CD14-positive monocyte (primary cell): ENCODE results near the gene PAX7. TPM values are rescaled to one million over a fixed set of nuclear protein-coding genes. Genes with fewer than 3 reads are reported as not detected.

Experiments used
- DNase-seq, 3 donors: peaks; one replicate each; pipeline ENCODE4 v3.0.0-alpha.2; 2011 to 2022
- H2AFZ ChIP-seq: 2 replicates; pipeline ENCODE4 v1.6.0; 2012; ENCODE audit warnings: mild to moderate bottlenecking, low read depth, low read length, inconsistent platforms; ENCODE audit not compliant: insufficient read depth, poor library complexity, severe bottlenecking
- H3K27ac ChIP-seq, 2 donors: 1 replicate in 1 of 2; 2 replicates in 1 of 2; pipeline ENCODE4 v1.5.1; 2012 to 2013; ENCODE audit warnings: low read length in 2 of 2, control low read depth in 1 of 2, inconsistent platforms in 1 of 2, low read depth in 1 of 2, mild to moderate bottlenecking in 1 of 2
- H3K27me3 ChIP-seq, 2 donors: one replicate each; pipeline versions ENCODE4 v1.6.0 to v1.6.1; 2011 to 2013; ENCODE audit warnings: low read length in 2 of 2; ENCODE audit not compliant: control insufficient read depth in 2 of 2, insufficient read depth in 2 of 2
- H3K36me3 ChIP-seq, 2 donors: replicated peaks in 1 of 2; 1 replicate in 1 of 2; 2 replicates in 1 of 2; pipeline versions ENCODE4 v1.5.1 to v1.6.1; 2012 to 2013; ENCODE audit warnings: low read length in 2 of 2, control low read depth in 1 of 2, inconsistent platforms in 1 of 2, mild to moderate bottlenecking in 1 of 2; ENCODE audit not compliant: insufficient read depth in 2 of 2, control insufficient read depth in 1 of 2
- H3K4me1 ChIP-seq, 2 donors: 1 replicate in 1 of 2; 2 replicates in 1 of 2; pipeline versions ENCODE4 v1.5.1 to v1.6.1; 2012 to 2013; ENCODE audit warnings: low read length in 2 of 2, control low read depth in 1 of 2, inconsistent platforms in 1 of 2, mild to moderate bottlenecking in 1 of 2, moderate library complexity in 1 of 2; ENCODE audit not compliant: insufficient read depth in 2 of 2, control insufficient read depth in 1 of 2
- H3K4me2 ChIP-seq: replicated peaks from 2 replicates; pipeline ENCODE3; 2012; ENCODE audit warnings: low read length, moderate library complexity, mild to moderate bottlenecking; ENCODE audit not compliant: poor library complexity, severe bottlenecking; ENCODE audit errors: extremely low read depth
- H3K4me3 ChIP-seq, 3 experiments: fragments of 200-600 bp in 1 of 3; sonication (generic) in 1 of 3; replicated peaks in 1 of 3; 1 replicate in 2 of 3; 2 replicates in 1 of 3; pipeline ENCODE4 v1.5.1; 2011 to 2013; ENCODE audit warnings: low read length in 3 of 3, mild to moderate bottlenecking in 3 of 3, control low read depth in 2 of 3, low read depth in 2 of 3, inconsistent platforms in 1 of 3, moderate library complexity in 1 of 3
- H3K79me2 ChIP-seq: 2 replicates; pipeline ENCODE4 v1.6.0; 2012; ENCODE audit warnings: mild to moderate bottlenecking, control low read depth, inconsistent platforms, low read length, moderate library complexity; ENCODE audit not compliant: insufficient read depth
- H3K9ac ChIP-seq: 2 replicates; pipeline ENCODE4 v1.6.0; 2017; ENCODE audit warnings: low read length, mild to moderate bottlenecking; ENCODE audit not compliant: insufficient read depth, poor library complexity, severe bottlenecking
- H3K9me3 ChIP-seq, 2 donors: replicated peaks in 1 of 2; 1 replicate in 1 of 2; 2 replicates in 1 of 2; pipeline versions ENCODE4 v1.5.1 to v1.6.1; 2012 to 2013; ENCODE audit warnings: low read length in 2 of 2, control low read depth in 1 of 2; ENCODE audit not compliant: control insufficient read depth in 1 of 2, insufficient read depth in 1 of 2
- H4K20me1 ChIP-seq: 2 replicates; pipeline ENCODE4 v1.6.0; 2012; ENCODE audit warnings: mild to moderate bottlenecking, low read length, control low read depth, moderate library complexity; ENCODE audit not compliant: insufficient read depth
- H3K27ac Mint-ChIP-seq, 7 donors: one replicate each; pipeline ENCODE4 v1.8.0; 2020; ENCODE audit warnings: mild to moderate bottlenecking in 7 of 7, mixed read lengths in 7 of 7, moderate library complexity in 6 of 7, inconsistent platforms in 2 of 7
- H3K27me3 Mint-ChIP-seq, 3 donors: one replicate each; pipeline ENCODE4 v1.8.0; 2021 to 2022; ENCODE audit warnings: low read depth in 3 of 3, mild to moderate bottlenecking in 3 of 3, mixed read lengths in 3 of 3, moderate library complexity in 3 of 3, inconsistent platforms in 1 of 3
- H3K36me3 Mint-ChIP-seq, 2 donors: one replicate each; pipeline ENCODE4 v1.8.0; 2020; ENCODE audit warnings: mixed read lengths in 2 of 2, inconsistent platforms in 1 of 2, mild to moderate bottlenecking in 1 of 2
- H3K4me1 Mint-ChIP-seq: one replicate; pipeline ENCODE4 v1.8.0; 2020; ENCODE audit warnings: mild to moderate bottlenecking, mixed read lengths
- H3K4me3 Mint-ChIP-seq, 2 donors: one replicate each; pipeline ENCODE4 v1.8.0; 2020; ENCODE audit warnings: mild to moderate bottlenecking in 2 of 2, mixed read lengths in 2 of 2, moderate library complexity in 1 of 2
- H3K9me3 Mint-ChIP-seq, 7 donors: one replicate each; pipeline ENCODE4 v1.8.0; 2020 to 2022; ENCODE audit warnings: mixed read lengths in 7 of 7, mild to moderate bottlenecking in 6 of 7, moderate library complexity in 6 of 7, inconsistent platforms in 2 of 7
- WGBS: methylation state at CpG from one replicate; pipeline ENCODE4 v1.1.5; 2013; ENCODE audit warnings: missing lambda C conversion rate; ENCODE audit not compliant: insufficient coverage; 5-methylcytosine and 5-hydroxymethylcytosine counted together
- intact Hi-C, 2 donors: fragments of 100-400 bp; cut with micrococcal nuclease; formaldehyde crosslinking; loops; one replicate each; pipeline versions ENCODE4 v1.15.0 to v1.15.1; 2023
- polyA plus RNA-seq, 3 donors: library from polyadenylated mRNA; depleted of rRNA in 1 of 3; unstranded in 2 of 3; stranded (reverse) in 1 of 3; fragments of 300-500 nt in 2 of 3; fragments of >200 nt in 1 of 3; fragmentation: Illumina TruSeq in 2 of 3; gene quantifications; 1 replicate in 2 of 3; 2 replicates in 1 of 3; pipeline ENCODE4 v1.2.3, GENCODE V29; 2012 to 2021
- TF ChIP-seq, protein P1 (sequence below): fragments of 200-600 bp; IDR thresholded peaks from one replicate; pipeline ENCODE4 v1.8.0; 2022; ENCODE audit warnings: antibody characterized with exemption, mild to moderate bottlenecking

The PAX7 gene
- polyA plus RNA-seq, 3 donors = not detected

DNA sequence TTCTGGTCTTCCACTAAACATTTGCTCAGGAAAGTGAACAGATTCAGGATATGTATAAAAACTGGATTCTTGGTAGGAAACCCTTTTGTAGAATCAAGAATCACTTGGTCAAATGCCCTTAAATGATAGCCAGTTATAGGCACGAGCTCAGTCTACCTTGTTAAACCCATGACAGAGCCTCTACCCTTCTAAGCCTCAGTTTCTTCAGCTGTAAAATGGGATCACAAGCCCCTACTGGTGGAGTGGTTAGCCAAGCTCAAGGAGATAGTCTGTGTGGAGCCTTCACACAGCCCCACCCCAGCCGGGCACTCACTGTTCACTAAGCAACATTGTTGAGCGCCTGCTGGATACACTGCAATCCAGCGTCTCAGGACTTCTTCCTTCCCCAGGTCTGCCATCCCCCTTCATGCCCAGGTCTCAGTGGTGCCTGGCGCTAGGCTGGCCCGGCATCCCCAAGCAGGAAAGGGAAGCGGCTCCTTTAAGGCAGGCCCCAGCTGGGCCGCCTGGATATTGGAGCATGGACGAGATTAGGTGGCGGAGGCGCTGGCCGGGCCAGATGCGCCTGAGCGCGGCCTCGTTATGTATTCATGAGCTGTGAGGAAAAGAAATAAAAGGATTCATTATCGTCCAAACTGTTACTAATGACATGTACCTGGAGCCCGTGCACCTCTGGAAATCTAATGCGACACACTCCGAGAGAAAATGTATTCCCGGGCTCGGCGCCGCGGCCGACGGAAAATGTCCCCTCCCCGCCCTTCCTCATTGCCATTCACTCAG, 153.2 kb downstream of the PAX7 start:
- Histone ChIP-seq H3K9ac (no peak overlapping the region), H3K4me1 (no peaks in the 10 kb centered on the region), H3K4me2 (no peak overlapping the region), H3K4me3 (no peak overlapping the region), H3K79me2 (no peaks in the 10 kb centered on the region), H2AFZ (no peak overlapping the region), H3K27me3 (peaks cover 5 to 12% of the 10 kb centered on the region in 2 donors), H3K9me3 (no peaks in the 10 kb centered on the region), H4K20me1 (no peaks in the 10 kb centered on the region), H3K36me3 (no peaks in the 10 kb centered on the region), H3K27ac (no peak overlapping the region)
- H3K27ac Mint-ChIP-seq = no peak overlapping the region
- no peak for DNase-seq
- H3K4me1 Mint-ChIP-seq = no peaks in the 10 kb centered on the region
- H3K4me3 Mint-ChIP-seq = peak overlapping the region in 1 of 2 donors; percentile 74
- intact Hi-C loops = no loop called here
- H3K36me3 Mint-ChIP-seq = no peaks in the 10 kb centered on the region
- H3K27me3 Mint-ChIP-seq = peaks cover 12 to 40% (median 29%) of the 10 kb centered on the region in 3 donors
- peaks cover 0 to 7% (median 0%) of the 10 kb centered on the region in 7 donors for H3K9me3 Mint-ChIP-seq
- TF ChIP-seq, protein P1, sequence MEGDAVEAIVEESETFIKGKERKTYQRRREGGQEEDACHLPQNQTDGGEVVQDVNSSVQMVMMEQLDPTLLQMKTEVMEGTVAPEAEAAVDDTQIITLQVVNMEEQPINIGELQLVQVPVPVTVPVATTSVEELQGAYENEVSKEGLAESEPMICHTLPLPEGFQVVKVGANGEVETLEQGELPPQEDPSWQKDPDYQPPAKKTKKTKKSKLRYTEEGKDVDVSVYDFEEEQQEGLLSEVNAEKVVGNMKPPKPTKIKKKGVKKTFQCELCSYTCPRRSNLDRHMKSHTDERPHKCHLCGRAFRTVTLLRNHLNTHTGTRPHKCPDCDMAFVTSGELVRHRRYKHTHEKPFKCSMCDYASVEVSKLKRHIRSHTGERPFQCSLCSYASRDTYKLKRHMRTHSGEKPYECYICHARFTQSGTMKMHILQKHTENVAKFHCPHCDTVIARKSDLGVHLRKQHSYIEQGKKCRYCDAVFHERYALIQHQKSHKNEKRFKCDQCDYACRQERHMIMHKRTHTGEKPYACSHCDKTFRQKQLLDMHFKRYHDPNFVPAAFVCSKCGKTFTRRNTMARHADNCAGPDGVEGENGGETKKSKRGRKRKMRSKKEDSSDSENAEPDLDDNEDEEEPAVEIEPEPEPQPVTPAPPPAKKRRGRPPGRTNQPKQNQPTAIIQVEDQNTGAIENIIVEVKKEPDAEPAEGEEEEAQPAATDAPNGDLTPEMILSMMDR = no peak
- WGBS = 46% methylated on average over 20 of the region's 28 CpGs

DNA sequence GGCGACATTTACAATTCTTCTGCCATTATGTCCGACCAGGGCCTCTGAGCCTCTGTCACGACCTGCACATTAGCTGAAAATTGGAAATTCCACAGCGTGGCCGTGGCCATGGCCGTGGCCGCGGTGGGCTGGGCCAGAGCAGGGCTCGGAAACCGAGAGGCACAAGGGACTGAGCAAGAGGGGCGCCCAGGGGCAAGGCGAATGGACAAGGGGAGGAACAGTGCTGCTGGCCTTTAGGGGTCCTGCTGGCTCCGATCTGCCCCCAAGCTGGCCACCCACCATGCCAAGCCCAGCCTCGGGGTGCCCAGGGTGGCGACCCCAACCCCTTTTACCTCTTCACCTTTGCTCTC, 153.8 kb downstream of the PAX7 start:
- no peaks in the 10 kb centered on the region for H3K36me3 Mint-ChIP-seq
- Histone ChIP-seq H3K4me2 (no peak overlapping the region), H3K27ac (no peak overlapping the region), H3K9ac (no peak overlapping the region), H3K4me3 (no peak overlapping the region), H3K4me1 (no peaks in the 10 kb centered on the region), H3K36me3 (no peaks in the 10 kb centered on the region), H3K9me3 (no peaks in the 10 kb centered on the region), H2AFZ (no peak overlapping the region), H4K20me1 (no peaks in the 10 kb centered on the region), H3K79me2 (no peaks in the 10 kb centered on the region), H3K27me3 (peaks cover 5 to 12% of the 10 kb centered on the region in 2 donors)
- DNase-seq = no peak
- WGBS = 64% methylated on average over 14 of the region's 15 CpGs
- peak overlapping the region in 1 of 2 donors; percentile 74 for H3K4me3 Mint-ChIP-seq
- no peaks in the 10 kb centered on the region for H3K4me1 Mint-ChIP-seq
- H3K27ac Mint-ChIP-seq = no peak overlapping the region
- peaks cover 12 to 40% (median 29%) of the 10 kb centered on the region in 3 donors for H3K27me3 Mint-ChIP-seq
- H3K9me3 Mint-ChIP-seq = peaks cover 0 to 7% (median 0%) of the 10 kb centered on the region in 7 donors
- intact Hi-C loops = no loop called here
- TF ChIP-seq, protein P1 = no peak
